GM19023 (cell line): Measurements from ENCODE around the gene TENM4.

ENCODE experiments used
- ATAC-seq: cut with Tn5 transposase; IDR thresholded peaks from one replicate; pipeline ENCODE4 v1.9.1; 2021; ENCODE audit warnings: mild to moderate bottlenecking, moderate library complexity; ENCODE audit not compliant: unreplicated experiment

The TENM4 gene

GRCh38 chr11:78802058-78802761 is 638.6 kb downstream of the TENM4 start:
- ATAC-seq, result no peak

GRCh38 chr11:78801161-78801884 is 639.5 kb downstream of the TENM4 start:
- no peak for ATAC-seq

- no peak for ATAC-seq
These were observed 640.1 kb downstream of the TENM4 start for GRCh38 chr11:78800756-78801155.

GRCh38 chr11:78800096-78800690 is 640.6 kb downstream of the TENM4 start:
- ATAC-seq, result no peak

GRCh38 chr11:78798663-78799062 is 642.2 kb downstream of the TENM4 start:
- ATAC-seq, result peak; percentile 93

- no peak for ATAC-seq
These were observed 643.3 kb downstream of the TENM4 start for GRCh38 chr11:78797559-78797958.

- no peak for ATAC-seq
These were observed 643.9 kb downstream of the TENM4 start for GRCh38 chr11:78796956-78797355.

GRCh38 chr11:78795621-78796261 is 645.1 kb downstream of the TENM4 start:
- no peak for ATAC-seq

- no peak for ATAC-seq
These were observed 648.9 kb downstream of the TENM4 start for GRCh38 chr11:78791964-78792363.

GRCh38 chr11:78791254-78791653 is 649.6 kb downstream of the TENM4 start:
- no peak for ATAC-seq

- ATAC-seq, result no peak
These were observed 650.0 kb downstream of the TENM4 start for GRCh38 chr11:78790784-78791183.

GRCh38 chr11:78789375-78789774 is 651.5 kb downstream of the TENM4 start:
- no peak for ATAC-seq

- ATAC-seq, result no peak
These were observed 652.3 kb downstream of the TENM4 start for GRCh38 chr11:78788533-78788932.

- no peak for ATAC-seq
These were observed 653.1 kb downstream of the TENM4 start for GRCh38 chr11:78787696-78788095.

- ATAC-seq, result no peak
These were observed 654.1 kb downstream of the TENM4 start for GRCh38 chr11:78786746-78787145.

- ATAC-seq, result no peak
These were observed 654.7 kb downstream of the TENM4 start for GRCh38 chr11:78786086-78786485.

GRCh38 chr11:78784321-78785061 is 656.3 kb downstream of the TENM4 start:
- ATAC-seq, result no peak

GRCh38 chr11:78783846-78784245 is 657.0 kb downstream of the TENM4 start:
- ATAC-seq, result no peak

- no peak for ATAC-seq
These were observed 657.5 kb downstream of the TENM4 start for GRCh38 chr11:78783301-78783700.

- no peak for ATAC-seq
These were observed 658.1 kb downstream of the TENM4 start for GRCh38 chr11:78782725-78783124.

GRCh38 chr11:78780889-78781288 is 659.9 kb downstream of the TENM4 start:
- ATAC-seq, result no peak
